HepG2 (cell line): Measurements from ENCODE around the gene UTP15. TPM values are rescaled to one million over a fixed set of nuclear protein-coding genes. Genes with fewer than 3 reads are reported as not detected.

Experiments used
- CBFB ChIP-seq: sonication (generic); formaldehyde crosslinking; IDR thresholded peaks from 2 replicates; pipeline ENCODE4 v1.4.0; 2020; ENCODE audit warnings: missing genetic modification reagents
- CSRNP2 ChIP-seq: sonication (generic); formaldehyde crosslinking; conservative IDR thresholded peaks from 2 replicates; pipeline ENCODE4 v1.8.0; 2022; ENCODE audit warnings: low read depth, missing genetic modification reagents
- HOXA3 ChIP-seq: sonication (generic); formaldehyde crosslinking; IDR thresholded peaks from 2 replicates; pipeline ENCODE4 v1.5.0; 2020; ENCODE audit warnings: missing genetic modification reagents
- KLF13 ChIP-seq: sonication (generic); formaldehyde crosslinking; IDR thresholded peaks from 2 replicates; pipeline ENCODE4 v1.4.0; 2020; ENCODE audit warnings: mild to moderate bottlenecking, missing genetic modification reagents
- SETDB1 ChIP-seq: sonication (generic); formaldehyde crosslinking; IDR thresholded peaks from 2 replicates; pipeline ENCODE4 v1.5.1; 2020; ENCODE audit warnings: missing genetic modification reagents, mild to moderate bottlenecking, borderline replicate concordance
- TEF ChIP-seq: sonication (generic); formaldehyde crosslinking; IDR thresholded peaks from 2 replicates; pipeline ENCODE4 v1.5.0; 2020; ENCODE audit warnings: missing genetic modification reagents
- ZNF234 ChIP-seq: sonication (generic); formaldehyde crosslinking; conservative IDR thresholded peaks from 2 replicates; pipeline ENCODE4 v1.5.1; 2020; ENCODE audit warnings: mild to moderate bottlenecking, missing genetic modification reagents
- ZNF280D ChIP-seq: sonication (generic); formaldehyde crosslinking; IDR thresholded peaks from 2 replicates; pipeline ENCODE4 v1.5.1; 2020; ENCODE audit warnings: mild to moderate bottlenecking, missing genetic modification reagents
- ZNF350 ChIP-seq: sonication (generic); formaldehyde crosslinking; IDR thresholded peaks from 2 replicates; pipeline ENCODE4 v1.4.0; 2020; ENCODE audit warnings: mild to moderate bottlenecking, low read depth, missing genetic modification reagents, borderline replicate concordance
- ZNF432 ChIP-seq: sonication (generic); formaldehyde crosslinking; IDR thresholded peaks from 2 replicates; pipeline ENCODE4 v1.5.0; 2020; ENCODE audit warnings: missing genetic modification reagents, mild to moderate bottlenecking, borderline replicate concordance
- ZNF451 ChIP-seq: sonication (generic); formaldehyde crosslinking; IDR thresholded peaks from 2 replicates; pipeline ENCODE4 v1.5.0; 2020; ENCODE audit warnings: mild to moderate bottlenecking, missing genetic modification reagents
- ZNF549 ChIP-seq: sonication (generic); formaldehyde crosslinking; IDR thresholded peaks from 2 replicates; pipeline ENCODE4 v1.5.0; 2020; ENCODE audit warnings: missing genetic modification reagents
- ZNF570 ChIP-seq: sonication (generic); formaldehyde crosslinking; IDR thresholded peaks from 2 replicates; pipeline ENCODE4 v1.4.0; 2020; ENCODE audit warnings: mild to moderate bottlenecking, missing genetic modification reagents, borderline replicate concordance
- ZNF615 ChIP-seq: sonication (generic); formaldehyde crosslinking; IDR thresholded peaks from 2 replicates; pipeline ENCODE4 v1.5.0; 2020; ENCODE audit warnings: mild to moderate bottlenecking, missing genetic modification reagents, borderline replicate concordance
- ZNF652 ChIP-seq: IDR thresholded peaks from 2 replicates; pipeline ENCODE4 v1.6.1; 2016; ENCODE audit warnings: low read depth, borderline replicate concordance
- ZNF878 ChIP-seq: sonication (generic); formaldehyde crosslinking; IDR thresholded peaks from 2 replicates; pipeline ENCODE4 v1.8.1; 2023; ENCODE audit warnings: mild to moderate bottlenecking, missing genetic modification reagents, moderate library complexity
- ZSCAN20 ChIP-seq: sonication (generic); formaldehyde crosslinking; IDR thresholded peaks from 2 replicates; pipeline ENCODE4 v1.4.0; 2020; ENCODE audit warnings: missing genetic modification reagents, mild to moderate bottlenecking, borderline replicate concordance
- polyA plus RNA-seq, 8 experiments: library from polyadenylated mRNA; depleted of rRNA in 3 of 8; stranded (reverse) in 7 of 8; unstranded in 1 of 8; fragments of >200 nt; fragmentation: Illumina TruSeq in 4 of 8; extraction: Trizol in 4 of 8; gene quantifications; 2 replicates each; pipeline versions ENCODE4 v1.2.1 to v1.2.3, GENCODE V29; 2011 to 2016; ENCODE audit warnings: low read depth in 4 of 8, missing spikeins in 1 of 8, mixed read lengths in 1 of 8; ENCODE audit not compliant: insufficient read depth in 1 of 8
- total RNA-seq, 5 experiments: library from RNA; depleted of rRNA; stranded (reverse); fragments of >200 nt; fragmentation: Illumina TruSeq; extraction: Trizol; gene quantifications; 2 replicates each; pipeline ENCODE4 v1.2.3, GENCODE V29; 2016; ENCODE audit warnings: low read depth in 1 of 5
- TF ChIP-seq, protein P1 (sequence below): sonication (generic); formaldehyde crosslinking; IDR thresholded peaks from 2 replicates; pipeline ENCODE4 v1.9.0; 2022; ENCODE audit warnings: low read depth, missing genetic modification reagents
- TF ChIP-seq, protein P2 (sequence below): sonication (generic); formaldehyde crosslinking; IDR thresholded peaks from 2 replicates; pipeline ENCODE4 v1.9.0; 2021; ENCODE audit warnings: missing genetic modification reagents, mild to moderate bottlenecking, borderline replicate concordance
- TF ChIP-seq, protein P3 (sequence below): IDR thresholded peaks from 2 replicates; pipeline ENCODE4 v1.6.1; 2016; ENCODE audit warnings: low read depth, borderline replicate concordance

The UTP15 gene
- total and polyA plus RNA-seq, 2 of the 13 experiments (the other 11 are each of a cell fraction or from before 2014, with no cell fraction given): 7.3 to 35.8 TPM

- TF ChIP-seq CSRNP2 (CRISPR knock-in tag) (no peak), ZNF432 (CRISPR knock-in tag) (no peak), ZNF280D (CRISPR knock-in tag) (peak; percentile 52; the same call in 1 of the 2 replicates), ZNF451 (CRISPR knock-in tag) (no peak), ZNF549 (CRISPR knock-in tag) (no peak), ZNF652 (CRISPR knock-in tag) (no peak), TEF (CRISPR knock-in tag) (no peak), CBFB (CRISPR knock-in tag) (no peak), SETDB1 (CRISPR knock-in tag) (no peak), KLF13 (no peak), ZNF878 (CRISPR knock-in tag) (no peak), ZSCAN20 (no peak), ZNF570 (CRISPR knock-in tag) (no peak), ZNF234 (CRISPR knock-in tag) (no peak), ZNF615 (CRISPR knock-in tag) (no peak), ZNF350 (CRISPR knock-in tag) (no peak), HOXA3 (CRISPR knock-in tag) (no peak)
- TF ChIP-seq, protein P1, sequence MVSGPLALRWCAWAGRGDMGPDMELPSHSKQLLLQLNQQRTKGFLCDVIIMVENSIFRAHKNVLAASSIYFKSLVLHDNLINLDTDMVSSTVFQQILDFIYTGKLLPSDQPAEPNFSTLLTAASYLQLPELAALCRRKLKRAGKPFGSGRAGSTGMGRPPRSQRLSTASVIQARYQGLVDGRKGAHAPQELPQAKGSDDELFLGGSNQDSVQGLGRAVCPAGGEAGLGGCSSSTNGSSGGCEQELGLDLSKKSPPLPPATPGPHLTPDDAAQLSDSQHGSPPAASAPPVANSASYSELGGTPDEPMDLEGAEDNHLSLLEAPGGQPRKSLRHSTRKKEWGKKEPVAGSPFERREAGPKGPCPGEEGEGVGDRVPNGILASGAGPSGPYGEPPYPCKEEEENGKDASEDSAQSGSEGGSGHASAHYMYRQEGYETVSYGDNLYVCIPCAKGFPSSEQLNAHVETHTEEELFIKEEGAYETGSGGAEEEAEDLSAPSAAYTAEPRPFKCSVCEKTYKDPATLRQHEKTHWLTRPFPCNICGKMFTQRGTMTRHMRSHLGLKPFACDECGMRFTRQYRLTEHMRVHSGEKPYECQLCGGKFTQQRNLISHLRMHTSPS (CRISPR knock-in tag): peak; percentile 72
- TF ChIP-seq, protein P2, sequence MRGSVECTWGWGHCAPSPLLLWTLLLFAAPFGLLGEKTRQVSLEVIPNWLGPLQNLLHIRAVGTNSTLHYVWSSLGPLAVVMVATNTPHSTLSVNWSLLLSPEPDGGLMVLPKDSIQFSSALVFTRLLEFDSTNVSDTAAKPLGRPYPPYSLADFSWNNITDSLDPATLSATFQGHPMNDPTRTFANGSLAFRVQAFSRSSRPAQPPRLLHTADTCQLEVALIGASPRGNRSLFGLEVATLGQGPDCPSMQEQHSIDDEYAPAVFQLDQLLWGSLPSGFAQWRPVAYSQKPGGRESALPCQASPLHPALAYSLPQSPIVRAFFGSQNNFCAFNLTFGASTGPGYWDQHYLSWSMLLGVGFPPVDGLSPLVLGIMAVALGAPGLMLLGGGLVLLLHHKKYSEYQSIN: no peak
- TF ChIP-seq, protein P3, sequence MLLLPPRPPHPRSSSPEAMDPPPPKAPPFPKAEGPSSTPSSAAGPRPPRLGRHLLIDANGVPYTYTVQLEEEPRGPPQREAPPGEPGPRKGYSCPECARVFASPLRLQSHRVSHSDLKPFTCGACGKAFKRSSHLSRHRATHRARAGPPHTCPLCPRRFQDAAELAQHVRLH (CRISPR knock-in tag): no peak; the same call in 1 of the 2 replicates
Measured at GRCh38 chr5:73625944-73626811, 60.6 kb downstream of the UTP15 start, which contains the start of gene ARHGEF28 (continued).
